Stimulated activated effector memory CD8-positive, alpha-beta T cell treated with anti-CD3 and anti-CD28 coated beads, Interleukin-12 subunit alpha, Interleukin-12 subunit beta, amount 100 ng/mL, for 72 hours (primary cell): ENCODE measurements around the gene SMIM33.
"Not testable (repeated sequence)": the region's sequence is repeated elsewhere in the genome, so short reads cannot be mapped to it uniquely, and the experiment has no call there.

Source experiments
- ATAC-seq: fragments of 150-1000 bp; cut with Tn5 transposase; 2 replicates; pipeline ENCODE4 v1.10.0; 2021
- DNase-seq, 2 donors: peaks; one replicate each; pipeline ENCODE4 v3.0.0; 2021 to 2022; ENCODE audit warnings: low spot score in 2 of 2
- H3K27ac Mint-ChIP-seq: one replicate; pipeline ENCODE4 v1.8.0; 2022; ENCODE audit warnings: mild to moderate bottlenecking, mixed read lengths
- H3K36me3 Mint-ChIP-seq: one replicate; pipeline ENCODE4 v1.8.0; 2022; ENCODE audit warnings: mild to moderate bottlenecking, mixed read lengths
- H3K4me1 Mint-ChIP-seq: one replicate; pipeline ENCODE4 v1.8.0; 2022; ENCODE audit warnings: mixed read lengths
- H3K4me3 Mint-ChIP-seq: one replicate; pipeline ENCODE4 v1.8.0; 2022; ENCODE audit warnings: mild to moderate bottlenecking, mixed read lengths
- H3K9me3 Mint-ChIP-seq: one replicate; pipeline ENCODE4 v1.8.0; 2022; ENCODE audit warnings: mixed read lengths

SMIM33 gene

DNA sequence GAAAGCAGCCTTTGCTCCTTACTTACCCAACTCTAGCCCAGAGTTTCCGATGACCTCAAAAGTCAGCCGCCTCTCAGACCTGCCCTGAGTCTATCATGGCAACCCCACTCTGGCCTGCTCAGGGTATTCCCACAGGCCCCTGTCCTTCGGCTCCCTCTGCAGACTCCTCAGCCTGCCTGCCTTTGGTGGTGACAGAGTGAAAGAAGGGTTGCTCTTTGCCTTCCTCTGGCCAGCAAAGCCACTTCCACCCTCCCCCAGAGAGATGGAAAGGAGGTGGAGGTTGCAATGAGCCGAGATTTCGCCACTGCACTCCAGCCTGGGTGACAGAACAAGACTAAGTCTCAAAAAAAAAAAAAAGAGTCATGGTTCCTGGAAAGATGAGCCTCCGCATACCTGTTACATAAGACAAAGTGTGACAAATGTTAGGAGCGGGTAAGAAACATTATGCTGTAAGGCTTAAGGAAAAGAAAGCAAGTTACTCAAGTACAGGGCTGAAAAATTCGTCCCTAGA is 2.3 kb upstream of the SMIM33 start:
- H3K4me3 Mint-ChIP-seq, result peak overlapping the region; percentile 45
- H3K9me3 Mint-ChIP-seq, result no peaks in the 10 kb centered on the region
- H3K27ac Mint-ChIP-seq, result peak overlapping the region; percentile 60
- peak; percentile 57 for ATAC-seq
- H3K36me3 Mint-ChIP-seq, result peaks cover 20% of the 10 kb centered on the region
- peaks cover 49% of the 10 kb centered on the region for H3K4me1 Mint-ChIP-seq
- DNase-seq, result no peak

DNA sequence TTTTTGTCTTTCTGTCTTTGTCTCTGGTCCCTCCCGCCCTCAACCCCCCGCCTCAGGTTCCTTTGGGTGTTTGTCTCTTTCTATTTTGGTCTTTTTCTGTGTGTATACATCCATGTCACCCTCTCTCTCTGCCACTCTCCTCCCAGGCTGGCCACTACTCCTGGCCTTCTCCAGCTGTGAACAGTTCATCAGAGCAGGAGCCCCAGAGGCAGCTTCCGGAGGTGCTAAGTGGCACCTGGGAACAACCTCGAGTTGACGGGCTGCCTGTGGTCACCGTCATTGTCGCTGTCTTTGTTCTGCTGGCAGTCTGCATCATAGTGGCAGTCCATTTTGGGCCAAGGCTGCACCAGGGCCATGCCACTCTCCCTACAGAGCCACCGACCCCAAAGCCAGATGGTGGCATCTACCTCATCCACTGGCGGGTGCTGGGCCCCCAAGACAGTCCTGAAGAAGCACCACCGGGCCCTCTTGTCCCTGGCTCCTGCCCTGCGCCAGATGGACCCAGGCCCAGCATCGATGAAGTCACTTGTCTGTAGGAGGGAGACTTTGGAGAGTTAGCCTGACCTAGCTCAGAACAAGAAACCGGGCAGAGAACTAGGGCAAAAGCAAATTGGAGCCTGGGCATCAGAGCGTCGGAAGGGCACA is 1.7 kb downstream of the SMIM33 start:
- ATAC-seq, result no peak
- H3K27ac Mint-ChIP-seq, result peak overlapping the region; percentile 98
- peaks cover 60% of the 10 kb centered on the region for H3K36me3 Mint-ChIP-seq
- peaks cover 72% of the 10 kb centered on the region for H3K4me1 Mint-ChIP-seq
- no peak for DNase-seq
- peak overlapping the region; percentile 72 for H3K4me3 Mint-ChIP-seq
- H3K9me3 Mint-ChIP-seq, result no peaks in the 10 kb centered on the region

DNA sequence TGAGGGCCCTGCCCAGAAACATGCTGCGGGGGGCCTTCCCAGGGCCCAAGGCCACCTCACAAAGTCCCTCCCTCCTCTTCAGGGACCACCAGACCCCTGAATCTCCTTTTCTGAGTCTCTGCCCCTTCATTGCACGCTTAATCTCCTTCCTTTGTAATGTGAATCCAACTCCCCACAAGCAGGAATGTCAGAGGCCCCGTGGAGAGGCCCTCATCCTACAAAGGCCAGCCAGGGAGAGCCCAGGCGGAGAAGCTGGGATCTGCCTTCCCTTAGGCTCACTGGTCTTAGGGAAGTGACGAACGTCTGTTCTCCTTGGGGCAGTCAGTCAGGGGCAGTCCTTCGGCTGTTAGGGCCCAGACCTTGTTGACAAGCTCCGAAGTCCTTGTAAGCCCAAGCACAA is 2.3 kb downstream of the SMIM33 start:
- Mint-ChIP-seq H3K36me3 (peaks cover 66% of the 10 kb centered on the region), H3K4me3 (no peak overlapping the region)
- no peak for ATAC-seq

GRCh38 chr5:139473565-139473964 is 2.8 kb downstream of the SMIM33 start:
- Mint-ChIP-seq H3K4me3 (no peak overlapping the region), H3K36me3 (peaks cover 71% of the 10 kb centered on the region), H3K9me3 (no peaks in the 10 kb centered on the region), H3K27ac (peak overlapping the region; percentile 98), H3K4me1 (peaks cover 77% of the 10 kb centered on the region)
- ATAC-seq (peak; percentile 43), DNase-seq (no peak)

More for the DNA sequence above, 2.3 kb downstream of the SMIM33 start:
- no peak for DNase-seq
- Mint-ChIP-seq H3K4me1 (peaks cover 77% of the 10 kb centered on the region), H3K27ac (peak overlapping the region; percentile 98), H3K9me3 (no peaks in the 10 kb centered on the region)

- peak; percentile 42 for ATAC-seq
- DNase-seq, result no peak
- H3K4me1 Mint-ChIP-seq, result peaks cover 73% of the 10 kb centered on the region
- H3K27ac Mint-ChIP-seq, result peak overlapping the region; percentile 80
- peak overlapping the region; percentile 26 for H3K4me3 Mint-ChIP-seq
- peaks cover 82% of the 10 kb centered on the region for H3K36me3 Mint-ChIP-seq
- no peaks in the 10 kb centered on the region for H3K9me3 Mint-ChIP-seq
These were observed 4.3 kb downstream of the SMIM33 start for GRCh38 chr5:139474890-139475791.

GRCh38 chr5:139475865-139476617 is 5.2 kb downstream of the SMIM33 start:
- peaks cover 75% of the 10 kb centered on the region for H3K4me1 Mint-ChIP-seq
- peak overlapping the region; percentile 80 for H3K27ac Mint-ChIP-seq
- H3K9me3 Mint-ChIP-seq, result no peaks in the 10 kb centered on the region
- DNase-seq (no peak), ATAC-seq (no peak)
- peak overlapping the region; percentile 26 for H3K4me3 Mint-ChIP-seq
- peaks cover 87% of the 10 kb centered on the region for H3K36me3 Mint-ChIP-seq

DNA sequence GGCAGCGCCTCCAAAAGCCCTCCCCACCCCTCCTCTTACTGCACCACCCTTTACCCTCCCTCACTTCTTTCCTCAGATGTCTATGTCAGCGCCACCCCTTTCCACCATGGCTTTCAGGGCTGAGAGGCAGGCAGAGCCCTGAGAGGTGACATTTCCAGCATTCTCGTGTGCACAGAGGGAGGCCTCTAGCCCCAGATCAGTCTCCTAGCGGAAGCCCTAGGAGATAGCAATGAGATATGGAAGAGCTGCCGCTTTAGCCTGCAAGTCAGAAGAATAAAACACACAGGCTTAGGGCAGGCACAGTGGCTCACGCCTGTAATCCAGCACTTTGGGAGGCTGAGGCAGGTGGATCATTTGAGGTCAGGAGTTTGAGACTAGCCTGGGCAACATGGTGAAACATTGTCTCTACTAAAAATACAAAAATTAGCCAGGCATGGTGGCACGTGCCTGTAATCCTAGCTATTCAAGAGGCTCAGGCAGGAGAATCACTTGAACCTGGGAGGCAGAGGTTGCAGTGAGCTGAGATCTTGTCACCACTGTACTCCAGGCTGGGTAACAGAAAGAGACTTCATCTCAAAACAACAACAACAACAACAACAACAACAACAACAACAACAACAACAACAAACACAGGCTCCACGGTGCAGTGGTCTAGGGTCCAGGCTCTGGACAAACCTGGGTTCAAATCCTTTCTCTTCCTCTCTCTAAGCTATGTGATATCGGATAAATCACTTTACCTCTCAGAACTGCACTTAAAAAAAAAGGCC is 8.0 kb downstream of the SMIM33 start:
- not testable (repeated sequence) for ATAC-seq, DNase-seq, H3K9me3 Mint-ChIP-seq
- peaks cover 60% of the 10 kb centered on the region for H3K4me1 Mint-ChIP-seq
- H3K36me3 Mint-ChIP-seq, result peaks cover 91% of the 10 kb centered on the region
- peak overlapping the region; percentile 43 for H3K4me3 Mint-ChIP-seq
- H3K27ac Mint-ChIP-seq, result peak overlapping the region; percentile 76

- H3K36me3 Mint-ChIP-seq, result peaks cover 82% of the 10 kb centered on the region
- H3K27ac Mint-ChIP-seq, result peak overlapping the region; percentile 76
- not testable (repeated sequence) for H3K9me3 Mint-ChIP-seq, DNase-seq, ATAC-seq
- peaks cover 56% of the 10 kb centered on the region for H3K4me1 Mint-ChIP-seq
- peak overlapping the region; percentile 43 for H3K4me3 Mint-ChIP-seq
These were observed 8.9 kb downstream of the SMIM33 start for GRCh38 chr5:139479729-139480128.

GRCh38 chr5:139481122-139481533 is 10.3 kb downstream of the SMIM33 start:
- Mint-ChIP-seq H3K9me3 (no peaks in the 10 kb centered on the region), H3K36me3 (peaks cover 68% of the 10 kb centered on the region), H3K4me1 (peaks cover 43% of the 10 kb centered on the region), H3K4me3 (peak overlapping the region; percentile 75), H3K27ac (peak overlapping the region; percentile 93)
- DNase-seq, result peak in 1 of 2 donors; percentile 51
- peak; percentile 62 for ATAC-seq

DNA sequence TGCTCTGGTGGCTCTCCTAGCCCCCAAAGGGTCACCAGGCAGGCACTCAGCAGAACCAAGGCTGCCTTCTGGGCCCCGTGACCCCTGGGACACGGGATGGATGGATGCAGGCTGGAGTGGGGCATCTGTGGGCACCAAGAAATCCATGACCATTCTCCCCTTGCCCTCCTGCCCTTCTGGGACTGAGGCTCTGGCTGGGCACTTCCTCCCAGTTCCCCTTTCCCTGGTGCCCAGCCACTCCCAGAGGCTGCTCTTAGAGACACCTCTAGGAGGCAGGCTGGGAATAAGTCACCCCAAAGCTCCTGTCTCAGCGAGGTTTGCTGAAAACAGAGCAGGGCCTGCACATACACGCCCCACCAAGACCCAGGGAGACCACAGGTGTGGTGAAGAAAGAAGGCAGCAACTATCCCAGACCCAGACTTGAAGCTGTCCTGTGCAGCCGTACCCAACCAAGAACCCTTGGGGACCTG is 10.8 kb downstream of the SMIM33 start:
- no peak for DNase-seq
- peak overlapping the region; percentile 75 for H3K4me3 Mint-ChIP-seq
- no peaks in the 10 kb centered on the region for H3K9me3 Mint-ChIP-seq

GRCh38 chr5:139482050-139482889 is 11.5 kb downstream of the SMIM33 start, which contains the start of gene STING1:
Gene STING1, minus strand, starts transcription at chr5:139482758. Its CDS starts 1,054 bp downstream, at chr5:139481704.
- H3K27ac Mint-ChIP-seq, result peak within 1 kb of the TSS; percentile 93
- DNase-seq (peak in 1 of 2 donors; percentile 82), ATAC-seq (peak; percentile 85)
- peaks cover 57% of the 10 kb centered on the region for H3K36me3 Mint-ChIP-seq
- no peaks in the 10 kb centered on the region for H3K9me3 Mint-ChIP-seq
- H3K4me1 Mint-ChIP-seq, result peaks cover 42% of the 10 kb centered on the region
- peak within 1 kb of the TSS; percentile 75 for H3K4me3 Mint-ChIP-seq

More for the DNA sequence above, 10.8 kb downstream of the SMIM33 start:
- Mint-ChIP-seq H3K36me3 (peaks cover 63% of the 10 kb centered on the region), H3K4me1 (peaks cover 42% of the 10 kb centered on the region), H3K27ac (peak overlapping the region; percentile 93)
- ATAC-seq, result peak; percentile 34

DNA sequence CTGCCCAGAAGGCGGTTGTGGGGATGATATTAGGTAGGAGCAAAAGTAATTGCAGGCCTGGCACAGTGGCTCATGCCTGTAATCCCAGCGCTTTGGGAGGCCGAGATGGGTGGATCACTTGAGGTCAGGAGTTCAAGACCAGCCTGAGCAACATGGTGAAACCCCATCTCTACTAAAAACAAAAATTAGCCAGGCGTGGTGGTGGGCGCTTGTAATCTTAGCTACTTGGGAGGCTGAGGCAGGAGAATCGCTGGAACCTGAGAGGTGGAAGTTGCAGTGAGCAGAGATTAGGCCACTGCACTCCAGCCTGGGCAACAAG is 12.0 kb downstream of the SMIM33 start:
- Mint-ChIP-seq H3K36me3 (peaks cover 51% of the 10 kb centered on the region), H3K4me1 (peaks cover 37% of the 10 kb centered on the region), H3K27ac (peak overlapping the region; percentile 93), H3K4me3 (peak overlapping the region; percentile 75)
- not testable (repeated sequence) for H3K9me3 Mint-ChIP-seq, ATAC-seq
- DNase-seq, result peak in 1 of 2 donors; percentile 71

- Mint-ChIP-seq H3K27ac (no peak overlapping the region), H3K36me3 (peaks cover 17% of the 10 kb centered on the region), H3K4me3 (no peak overlapping the region), H3K4me1 (peaks cover 17% of the 10 kb centered on the region), H3K9me3 (no peaks in the 10 kb centered on the region)
- DNase-seq, result no peak
- ATAC-seq, result no peak
These were observed 15.4 kb downstream of the SMIM33 start for GRCh38 chr5:139486201-139486600.
